HepG2 (cell line): ENCODE measurements around the gene UGT2B11. TPM values are rescaled to one million over a fixed set of nuclear protein-coding genes. Genes with fewer than 3 reads are reported as not detected.

Experiments
- CEBPG ChIP-seq: IDR thresholded peaks from 2 replicates; pipeline ENCODE4 v1.6.1; 2016
- FOXM1 ChIP-seq: sonication (generic); formaldehyde crosslinking; IDR thresholded peaks from 2 replicates; pipeline ENCODE4 v1.5.0; 2020; ENCODE audit warnings: missing genetic modification reagents
- KDM5A ChIP-seq: fragments of 200-600 bp; sonication (generic); IDR thresholded peaks from 2 replicates; pipeline ENCODE4 v1.7.0; 2018; ENCODE audit warnings: antibody characterized with exemption, mild to moderate bottlenecking, low read length, borderline replicate concordance
- MAFG ChIP-seq: sonication (generic); formaldehyde crosslinking; IDR thresholded peaks from 2 replicates; pipeline ENCODE4 v1.5.1; 2020; ENCODE audit warnings: mild to moderate bottlenecking, missing genetic modification reagents
- RBM22 ChIP-seq: fragments of 200-400 bp; formaldehyde crosslinking; optimal IDR thresholded peaks from 2 replicates; pipeline ENCODE3; 2017; ENCODE audit warnings: mild to moderate bottlenecking, low read length, moderate library complexity
- ZNF547 ChIP-seq: sonication (generic); formaldehyde crosslinking; IDR thresholded peaks from 2 replicates; pipeline ENCODE4 v1.5.1; 2020; ENCODE audit warnings: mild to moderate bottlenecking, missing genetic modification reagents
- ZNF556 ChIP-seq: sonication (generic); formaldehyde crosslinking; IDR thresholded peaks from 2 replicates; pipeline ENCODE4 v1.4.0; 2020; ENCODE audit warnings: mild to moderate bottlenecking, missing genetic modification reagents, borderline replicate concordance
- polyA plus RNA-seq, 8 experiments: library from polyadenylated mRNA; depleted of rRNA in 3 of 8; stranded (reverse) in 7 of 8; unstranded in 1 of 8; fragments of >200 nt; fragmentation: Illumina TruSeq in 4 of 8; extraction: Trizol in 4 of 8; gene quantifications; 2 replicates each; pipeline versions ENCODE4 v1.2.1 to v1.2.3, GENCODE V29; 2011 to 2016; ENCODE audit warnings: low read depth in 4 of 8, missing spikeins in 1 of 8, mixed read lengths in 1 of 8; ENCODE audit not compliant: insufficient read depth in 1 of 8
- total RNA-seq, 5 experiments: library from RNA; depleted of rRNA; stranded (reverse); fragments of >200 nt; fragmentation: Illumina TruSeq; extraction: Trizol; gene quantifications; 2 replicates each; pipeline ENCODE4 v1.2.3, GENCODE V29; 2016; ENCODE audit warnings: low read depth in 1 of 5
- TF ChIP-seq, protein P1 (sequence below), 2 experiments: fragments of 450-650 bp in 1 of 2; sonication (generic) in 1 of 2; formaldehyde crosslinking; IDR thresholded peaks; 2 replicates each; pipeline versions ENCODE4 v1.5.0 to v1.8.0; 2020 to 2022; ENCODE audit warnings: mild to moderate bottlenecking in 1 of 2, missing genetic modification reagents in 1 of 2
- TF ChIP-seq, protein P2 (sequence below): sonication (generic); formaldehyde crosslinking; IDR thresholded peaks from 2 replicates; pipeline ENCODE4 v1.4.0; 2020; ENCODE audit warnings: missing genetic modification reagents
- TF ChIP-seq, protein P3 (sequence below): IDR thresholded peaks from 2 replicates; pipeline ENCODE4 v1.6.1; 2012; ENCODE audit warnings: low read depth, low read length, improper control_type of control experiment

The UGT2B11 gene
- total and polyA plus RNA-seq, 2 of the 13 experiments (the other 11 are each of a cell fraction or from before 2014, with no cell fraction given): 1.4 to 2.1 TPM

DNA sequence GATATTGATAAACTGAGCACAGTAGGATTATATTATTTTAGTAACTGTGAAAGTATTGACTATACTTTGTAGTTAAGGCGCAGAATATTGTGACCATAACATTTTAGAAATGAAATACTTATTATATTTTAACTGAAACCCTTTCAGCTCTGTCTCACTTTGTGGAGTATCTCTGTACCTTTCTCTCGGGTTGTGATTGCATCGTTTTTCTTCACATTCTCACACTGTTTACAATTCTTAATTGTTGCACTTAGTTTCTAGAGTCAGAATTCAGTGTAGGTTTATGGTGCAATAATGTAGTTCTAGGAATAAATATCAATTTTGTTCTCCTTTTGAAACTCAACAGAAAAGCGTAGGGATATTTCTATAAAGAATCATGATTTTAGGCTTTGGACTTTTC, 60.5 kb downstream of the UGT2B11 start (continued):
- TF ChIP-seq KDM5A: no peak
- no peak for TF ChIP-seq ZNF547 (CRISPR knock-in tag)
- TF ChIP-seq RBM22: no peak
- no peak for TF ChIP-seq MAFG (CRISPR knock-in tag)
- TF ChIP-seq, protein P1, sequence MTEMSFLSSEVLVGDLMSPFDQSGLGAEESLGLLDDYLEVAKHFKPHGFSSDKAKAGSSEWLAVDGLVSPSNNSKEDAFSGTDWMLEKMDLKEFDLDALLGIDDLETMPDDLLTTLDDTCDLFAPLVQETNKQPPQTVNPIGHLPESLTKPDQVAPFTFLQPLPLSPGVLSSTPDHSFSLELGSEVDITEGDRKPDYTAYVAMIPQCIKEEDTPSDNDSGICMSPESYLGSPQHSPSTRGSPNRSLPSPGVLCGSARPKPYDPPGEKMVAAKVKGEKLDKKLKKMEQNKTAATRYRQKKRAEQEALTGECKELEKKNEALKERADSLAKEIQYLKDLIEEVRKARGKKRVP (CRISPR knock-in tag; IDR thresholded peaks at IDR 0.05): peak in 1 of 2 experiments; percentile 74; a peak in 2 of 4 replicates
- no peak for TF ChIP-seq FOXM1 (CRISPR knock-in tag)
- no peak for TF ChIP-seq ZNF556 (CRISPR knock-in tag)
- TF ChIP-seq CEBPG (CRISPR knock-in tag): 0 out of 2 replicates have a peak, but pooled peaks have one; percentile 31
- TF ChIP-seq, protein P2, sequence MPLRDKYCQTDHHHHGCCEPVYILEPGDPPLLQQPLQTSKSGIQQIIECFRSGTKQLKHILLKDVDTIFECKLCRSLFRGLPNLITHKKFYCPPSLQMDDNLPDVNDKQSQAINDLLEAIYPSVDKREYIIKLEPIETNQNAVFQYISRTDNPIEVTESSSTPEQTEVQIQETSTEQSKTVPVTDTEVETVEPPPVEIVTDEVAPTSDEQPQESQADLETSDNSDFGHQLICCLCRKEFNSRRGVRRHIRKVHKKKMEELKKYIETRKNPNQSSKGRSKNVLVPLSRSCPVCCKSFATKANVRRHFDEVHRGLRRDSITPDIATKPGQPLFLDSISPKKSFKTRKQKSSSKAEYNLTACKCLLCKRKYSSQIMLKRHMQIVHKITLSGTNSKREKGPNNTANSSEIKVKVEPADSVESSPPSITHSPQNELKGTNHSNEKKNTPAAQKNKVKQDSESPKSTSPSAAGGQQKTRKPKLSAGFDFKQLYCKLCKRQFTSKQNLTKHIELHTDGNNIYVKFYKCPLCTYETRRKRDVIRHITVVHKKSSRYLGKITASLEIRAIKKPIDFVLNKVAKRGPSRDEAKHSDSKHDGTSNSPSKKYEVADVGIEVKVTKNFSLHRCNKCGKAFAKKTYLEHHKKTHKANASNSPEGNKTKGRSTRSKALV: no peak
- TF ChIP-seq, protein P3, sequence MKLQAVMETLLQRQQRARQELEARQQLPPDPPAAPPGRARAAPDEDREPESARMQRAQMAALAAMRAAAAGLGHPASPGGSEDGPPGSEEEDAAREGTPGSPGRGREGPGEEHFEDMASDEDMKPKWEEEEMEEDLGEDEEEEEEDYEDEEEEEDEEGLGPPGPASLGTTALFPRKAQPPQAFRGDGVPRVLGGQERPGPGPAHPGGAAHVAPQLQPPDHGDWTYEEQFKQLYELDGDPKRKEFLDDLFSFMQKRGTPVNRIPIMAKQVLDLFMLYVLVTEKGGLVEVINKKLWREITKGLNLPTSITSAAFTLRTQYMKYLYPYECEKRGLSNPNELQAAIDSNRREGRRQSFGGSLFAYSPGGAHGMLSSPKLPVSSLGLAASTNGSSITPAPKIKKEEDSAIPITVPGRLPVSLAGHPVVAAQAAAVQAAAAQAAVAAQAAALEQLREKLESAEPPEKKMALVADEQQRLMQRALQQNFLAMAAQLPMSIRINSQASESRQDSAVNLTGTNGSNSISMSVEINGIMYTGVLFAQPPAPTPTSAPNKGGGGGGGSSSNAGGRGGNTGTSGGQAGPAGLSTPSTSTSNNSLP: no peak

Other genes starting within 250 kb of the UGT2B11 start
- 41.8 and 41.9 TPM in 2 replicates for gene UGT2B7, start 118.3 kb downstream of the UGT2B11 start, total RNA-seq (2016; rRNA removed; fragmentation: Illumina TruSeq; extraction: Trizol)
- 26.1 and 26.8 TPM in 2 replicates for gene UGT2B7, start 118.3 kb downstream of the UGT2B11 start, polyA plus RNA-seq (2011; rRNA removed)
- 0.11 TPM in 1 of 2 replicates, not detected in the other for gene UGT2B28, start 65.7 kb upstream of the UGT2B11 start, total RNA-seq (2016; rRNA removed; fragmentation: Illumina TruSeq; extraction: Trizol)
- gene UGT2B28, start 65.7 kb upstream of the UGT2B11 start, polyA plus RNA-seq (2011; rRNA removed): not detected in 2 replicates